ENCODE data around the gene TBC1D12. TPM values are rescaled to one million over a fixed set of nuclear protein-coding genes. Genes with fewer than 3 reads are reported as not detected.

Gene TBC1D12
- total RNA-seq, 3 donors from 2014 or later (not counting 1 experiment from before 2014, with no cell fraction given), result 1.2 to 4.8 (median 1.8) TPM

DNA sequence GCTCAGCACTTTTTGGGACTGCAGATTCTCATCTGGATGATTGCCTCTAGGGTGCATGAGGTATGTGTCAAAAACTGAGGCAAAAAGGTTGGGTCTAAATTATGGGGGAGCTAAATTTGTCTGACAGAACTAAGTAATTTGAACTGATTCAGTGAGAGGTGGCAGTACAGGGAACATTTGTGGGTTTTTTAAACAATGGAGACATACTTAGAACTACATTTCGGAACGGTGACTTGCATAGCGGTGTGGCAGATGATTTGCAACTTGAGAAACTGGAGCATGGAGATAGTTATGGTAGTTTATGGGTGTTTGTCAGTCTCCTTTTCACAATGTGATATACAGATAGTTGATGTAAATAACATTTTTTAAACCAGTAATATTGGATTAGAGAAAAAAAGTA lies 14.6 kb downstream of the TBC1D12 start:
- Histone ChIP-seq H3K36me3 (ENCODE audit: control insufficient read depth, insufficient read depth, low read length) (no peaks in the 10 kb centered on the region), H3K27ac (ENCODE audit: low read length) (no peak overlapping the region), H3K27me3 (ENCODE audit: control insufficient read depth, insufficient read depth, low read length) (no peaks in the 10 kb centered on the region), H3K9me3 (ENCODE audit: control insufficient read depth, insufficient read depth, low read length) (no peaks in the 10 kb centered on the region), H3K4me1 (ENCODE audit: control insufficient read depth, insufficient read depth, low read length) (no peaks in the 10 kb centered on the region), H3K4me3 (ENCODE audit: low read length) (no peak overlapping the region)
- no peak for ATAC-seq
- DNase-seq, result no peak
- Mint-ChIP-seq H3K4me1 (no peaks in the 10 kb centered on the region), H3K27ac (no peak overlapping the region), H3K9me3 (no peaks in the 10 kb centered on the region), H3K27me3 (ENCODE audit: low read depth in 2 of 2) (peaks cover 3 to 6% of the 10 kb centered on the region in 2 donors), H3K36me3 (no peaks in the 10 kb centered on the region), H3K4me3 (no peak overlapping the region)
- WGBS (ENCODE audit: insufficient coverage), result 96% methylated on average over 3 of the region's 3 CpGs
- intact Hi-C loops (cut with micrococcal nuclease), result no loop called here
- TF ChIP-seq CTCF (IDR thresholded peaks at IDR 0.05), result no peak

DNA sequence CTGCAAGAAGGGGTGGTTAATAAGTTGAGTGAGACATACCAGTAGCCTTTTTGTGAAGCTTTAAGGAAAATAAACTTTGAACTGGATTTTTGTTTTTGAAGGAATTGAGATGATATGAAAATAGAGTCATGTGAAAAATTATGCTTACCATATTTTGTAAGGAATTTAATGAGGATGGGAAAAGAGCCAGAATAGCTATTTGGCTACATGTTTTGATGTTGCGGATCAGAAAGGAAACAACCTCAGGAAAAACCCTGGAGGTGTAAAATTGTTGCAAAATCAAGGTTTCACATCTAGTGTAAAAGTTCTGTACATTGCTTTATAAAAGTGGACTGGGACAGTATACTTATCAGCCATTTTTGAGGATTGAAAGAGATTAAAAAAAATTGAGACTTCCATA lies 15.0 kb downstream of the TBC1D12 start:
- Histone ChIP-seq H3K27me3 (ENCODE audit: control insufficient read depth, insufficient read depth, low read length) (no peaks in the 10 kb centered on the region), H3K4me1 (ENCODE audit: control insufficient read depth, insufficient read depth, low read length) (no peaks in the 10 kb centered on the region), H3K36me3 (ENCODE audit: control insufficient read depth, insufficient read depth, low read length) (no peaks in the 10 kb centered on the region), H3K9me3 (ENCODE audit: control insufficient read depth, insufficient read depth, low read length) (no peaks in the 10 kb centered on the region), H3K27ac (ENCODE audit: low read length) (no peak overlapping the region), H3K4me3 (ENCODE audit: low read length) (no peak overlapping the region)
- no peak for ATAC-seq
- Mint-ChIP-seq H3K27ac (no peak overlapping the region), H3K4me3 (no peak overlapping the region), H3K4me1 (no peaks in the 10 kb centered on the region), H3K9me3 (no peaks in the 10 kb centered on the region), H3K36me3 (no peaks in the 10 kb centered on the region), H3K27me3 (ENCODE audit: low read depth in 2 of 2) (peaks cover 2 to 3% of the 10 kb centered on the region in 2 donors)
- intact Hi-C loops (cut with micrococcal nuclease), result no loop called here
- no peak for TF ChIP-seq CTCF (IDR thresholded peaks at IDR 0.05)
- WGBS (ENCODE audit: insufficient coverage), result 95% methylated on average over 1 of the region's 1 CpG
- DNase-seq, result no peak

- Histone ChIP-seq H3K27me3 (ENCODE audit: control insufficient read depth, insufficient read depth, low read length) (no peaks in the 10 kb centered on the region), H3K27ac (ENCODE audit: low read length) (no peak overlapping the region), H3K9me3 (ENCODE audit: control insufficient read depth, insufficient read depth, low read length) (no peaks in the 10 kb centered on the region), H3K36me3 (ENCODE audit: control insufficient read depth, insufficient read depth, low read length) (no peaks in the 10 kb centered on the region), H3K4me3 (ENCODE audit: low read length) (no peak overlapping the region), H3K4me1 (ENCODE audit: control insufficient read depth, insufficient read depth, low read length) (no peaks in the 10 kb centered on the region)
- H3K36me3 Mint-ChIP-seq, result no peaks in the 10 kb centered on the region
- ATAC-seq (no peak), DNase-seq (no peak)
- H3K27me3 Mint-ChIP-seq (ENCODE audit: low read depth in 2 of 2), result peaks cover 3 to 9% of the 10 kb centered on the region in 2 donors
- H3K9me3 Mint-ChIP-seq, result no peaks in the 10 kb centered on the region
- intact Hi-C loops (cut with micrococcal nuclease), result no loop called here
- H3K4me3 Mint-ChIP-seq, result no peak overlapping the region
- H3K4me1 Mint-ChIP-seq, result no peaks in the 10 kb centered on the region
- H3K27ac Mint-ChIP-seq, result no peak overlapping the region
- TF ChIP-seq CTCF (IDR thresholded peaks at IDR 0.05), result no peak
- 96% methylated on average over 4 of the region's 5 CpGs for WGBS (ENCODE audit: insufficient coverage)
Measured at GRCh38 chr10:94420516-94420915, 18.2 kb downstream of the TBC1D12 start.

GRCh38 chr10:94420998-94421528 lies 18.7 kb downstream of the TBC1D12 start:
- H3K36me3 ChIP-seq (ENCODE audit: control insufficient read depth, insufficient read depth, low read length), result no peaks in the 10 kb centered on the region
- Mint-ChIP-seq H3K27ac (no peak overlapping the region), H3K4me3 (no peak overlapping the region), H3K4me1 (no peaks in the 10 kb centered on the region), H3K36me3 (no peaks in the 10 kb centered on the region), H3K9me3 (no peaks in the 10 kb centered on the region), H3K27me3 (ENCODE audit: low read depth in 2 of 2) (peaks cover 3 to 9% of the 10 kb centered on the region in 2 donors)
- intact Hi-C loops (cut with micrococcal nuclease), result no loop called here
- no peak for ATAC-seq
- no peaks in the 10 kb centered on the region for H3K9me3 ChIP-seq (ENCODE audit: control insufficient read depth, insufficient read depth, low read length)
- no peak for DNase-seq
- no peak overlapping the region for H3K27ac ChIP-seq (ENCODE audit: low read length)
- H3K27me3 ChIP-seq (ENCODE audit: control insufficient read depth, insufficient read depth, low read length), result no peaks in the 10 kb centered on the region
- 71% methylated on average over 1 of the region's 1 CpG for WGBS (ENCODE audit: insufficient coverage)
- H3K4me3 ChIP-seq (ENCODE audit: low read length), result no peak overlapping the region
- H3K4me1 ChIP-seq (ENCODE audit: control insufficient read depth, insufficient read depth, low read length), result no peaks in the 10 kb centered on the region
- TF ChIP-seq CTCF (IDR thresholded peaks at IDR 0.05), result no peak

Data from natural killer cell (primary cell).